Parathyroid adenoma (tissue), 2 donors: Measurements from ENCODE around the gene DOK5.

Experiments
- H2AFZ ChIP-seq: fragments of 300-600 bp; sonication (generic); one replicate; pipeline ENCODE4 v1.7.0; 2017; ENCODE audit warnings: antibody characterized with exemption, mild to moderate bottlenecking
- H3K27ac ChIP-seq: fragments of 300-600 bp; sonication (generic); one replicate; pipeline ENCODE4 v1.7.0; 2017
- H3K27me3 ChIP-seq: fragments of 300-600 bp; sonication (generic); one replicate; pipeline ENCODE4 v1.7.0; 2017; ENCODE audit warnings: low read length; ENCODE audit not compliant: control insufficient read depth, insufficient read depth
- H3K36me3 ChIP-seq: fragments of 300-600 bp; sonication (generic); one replicate; pipeline ENCODE4 v1.7.0; 2017; ENCODE audit warnings: low read length; ENCODE audit not compliant: control insufficient read depth, insufficient read depth
- H3K4me1 ChIP-seq: fragments of 300-600 bp; sonication (generic); one replicate; pipeline ENCODE4 v1.7.0; 2017; ENCODE audit warnings: control low read depth
- H3K4me2 ChIP-seq: fragments of 300-600 bp; sonication (generic); one replicate; pipeline ENCODE4 v1.7.0; 2017; ENCODE audit warnings: low read length
- H3K4me3 ChIP-seq: fragments of 300-600 bp; sonication (generic); one replicate; pipeline ENCODE4 v1.7.0; 2017; ENCODE audit warnings: low read depth, low read length
- H3K79me2 ChIP-seq: fragments of 300-600 bp; sonication (generic); one replicate; pipeline ENCODE4 v1.7.0; 2017; ENCODE audit warnings: control low read depth
- H3K9ac ChIP-seq: fragments of 300-600 bp; sonication (generic); one replicate; pipeline ENCODE4 v1.7.0; 2017; ENCODE audit warnings: mild to moderate bottlenecking
- H3K9me3 ChIP-seq: fragments of 300-600 bp; sonication (generic); one replicate; pipeline ENCODE4 v1.7.0; 2017; ENCODE audit warnings: low read length; ENCODE audit not compliant: control insufficient read depth
- TF ChIP-seq, protein P1 (sequence below): fragments of 300-600 bp; sonication (generic); IDR thresholded peaks from one replicate; pipeline ENCODE4 v1.7.0; 2017; ENCODE audit warnings: antibody characterized with exemption, mild to moderate bottlenecking
- donor health status: primary hyperparathyroidism.

Gene DOK5

DNA sequence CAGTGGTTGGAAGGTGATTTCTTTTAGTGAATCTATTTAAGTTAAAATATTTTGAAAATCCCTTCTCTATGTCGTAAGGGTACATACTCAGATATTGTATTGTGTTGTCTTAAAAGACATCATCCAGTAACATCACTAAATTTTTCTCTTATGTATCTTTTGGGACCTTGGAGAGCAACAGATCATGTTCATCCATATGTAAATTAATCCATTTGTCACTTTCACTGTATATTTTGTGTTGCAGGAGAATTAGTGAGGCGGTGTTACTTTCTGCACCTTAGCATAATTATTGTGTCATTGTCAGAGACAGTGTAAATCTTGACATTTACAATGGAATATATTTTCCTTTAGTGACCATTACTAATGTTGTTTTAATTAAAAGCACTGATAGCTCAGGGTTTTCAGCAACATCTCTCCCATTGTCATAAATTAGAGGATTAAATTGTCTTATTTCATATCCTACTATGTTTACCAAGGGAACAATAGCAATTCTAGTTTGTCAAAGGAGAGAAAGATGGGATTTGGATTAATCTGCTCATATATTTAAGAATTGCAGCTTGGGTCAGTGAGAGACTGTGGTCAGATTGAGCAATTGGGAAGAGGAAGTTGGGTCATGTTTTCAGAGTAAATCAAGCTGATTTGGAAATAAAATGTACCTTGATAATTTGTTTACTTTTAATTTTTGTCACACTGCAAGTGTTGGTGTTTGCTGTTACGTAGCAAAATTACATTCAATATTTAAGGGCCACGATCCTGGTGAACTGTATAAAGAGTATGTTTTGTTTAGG lies 22.7 kb downstream of the DOK5 start:
- Histone ChIP-seq H3K9ac (no peak overlapping the region), H2AFZ (no peak overlapping the region), H3K79me2 (no peaks in the 10 kb centered on the region), H3K36me3 (no peaks in the 10 kb centered on the region), H3K27me3 (no peaks in the 10 kb centered on the region), H3K4me2 (no peak overlapping the region), H3K4me3 (no peak overlapping the region), H3K27ac (no peak overlapping the region), H3K4me1 (no peaks in the 10 kb centered on the region), H3K9me3 (no peaks in the 10 kb centered on the region)
- TF ChIP-seq, protein P1, sequence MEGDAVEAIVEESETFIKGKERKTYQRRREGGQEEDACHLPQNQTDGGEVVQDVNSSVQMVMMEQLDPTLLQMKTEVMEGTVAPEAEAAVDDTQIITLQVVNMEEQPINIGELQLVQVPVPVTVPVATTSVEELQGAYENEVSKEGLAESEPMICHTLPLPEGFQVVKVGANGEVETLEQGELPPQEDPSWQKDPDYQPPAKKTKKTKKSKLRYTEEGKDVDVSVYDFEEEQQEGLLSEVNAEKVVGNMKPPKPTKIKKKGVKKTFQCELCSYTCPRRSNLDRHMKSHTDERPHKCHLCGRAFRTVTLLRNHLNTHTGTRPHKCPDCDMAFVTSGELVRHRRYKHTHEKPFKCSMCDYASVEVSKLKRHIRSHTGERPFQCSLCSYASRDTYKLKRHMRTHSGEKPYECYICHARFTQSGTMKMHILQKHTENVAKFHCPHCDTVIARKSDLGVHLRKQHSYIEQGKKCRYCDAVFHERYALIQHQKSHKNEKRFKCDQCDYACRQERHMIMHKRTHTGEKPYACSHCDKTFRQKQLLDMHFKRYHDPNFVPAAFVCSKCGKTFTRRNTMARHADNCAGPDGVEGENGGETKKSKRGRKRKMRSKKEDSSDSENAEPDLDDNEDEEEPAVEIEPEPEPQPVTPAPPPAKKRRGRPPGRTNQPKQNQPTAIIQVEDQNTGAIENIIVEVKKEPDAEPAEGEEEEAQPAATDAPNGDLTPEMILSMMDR = no peak

DNA sequence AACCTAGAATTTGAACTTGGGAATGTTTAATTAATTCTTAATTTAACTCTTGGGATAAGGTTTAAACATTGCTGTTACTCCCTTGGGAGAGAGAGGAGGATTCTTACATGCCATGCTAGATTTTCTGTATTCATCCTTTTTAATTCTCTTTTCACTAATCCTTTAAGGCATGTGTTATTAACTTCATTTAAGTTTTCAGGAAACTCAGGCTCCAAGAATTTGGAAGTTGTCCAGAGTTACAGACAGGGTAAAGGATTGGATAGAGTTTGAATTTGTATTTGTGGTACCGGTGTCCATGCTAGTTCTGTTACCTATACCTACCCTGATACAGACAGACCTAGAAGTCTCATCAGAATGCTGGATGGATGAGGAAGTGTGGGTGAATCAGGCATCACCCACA lies 23.7 kb downstream of the DOK5 start:
- Histone ChIP-seq H3K4me1 (no peaks in the 10 kb centered on the region), H3K79me2 (no peaks in the 10 kb centered on the region), H2AFZ (no peak overlapping the region), H3K4me3 (no peak overlapping the region), H3K9me3 (no peaks in the 10 kb centered on the region), H3K4me2 (no peak overlapping the region), H3K9ac (no peak overlapping the region), H3K27me3 (no peaks in the 10 kb centered on the region), H3K27ac (no peak overlapping the region), H3K36me3 (no peaks in the 10 kb centered on the region)
- TF ChIP-seq, protein P1 = no peak

DNA sequence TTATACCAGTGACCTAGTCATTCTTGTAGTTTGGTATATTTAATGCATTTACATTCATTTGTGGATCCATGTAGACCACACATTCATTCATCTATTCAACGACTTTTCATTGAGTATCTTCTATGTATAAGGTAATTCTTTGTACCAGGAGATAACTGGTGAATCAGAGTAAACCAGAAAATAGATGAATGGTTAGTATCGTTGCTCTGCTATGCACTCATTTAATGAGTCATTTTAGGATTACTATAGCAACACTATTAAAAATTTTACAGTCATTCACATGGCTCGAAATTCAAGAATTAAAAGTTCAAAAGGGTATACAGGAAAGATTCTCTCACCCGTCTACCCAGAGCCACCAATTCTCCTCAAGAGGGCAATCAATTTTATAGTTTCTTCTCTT lies 26.8 kb downstream of the DOK5 start:
- no peaks in the 10 kb centered on the region for H3K4me1 ChIP-seq
- H3K36me3 ChIP-seq = no peaks in the 10 kb centered on the region
- H2AFZ ChIP-seq = no peak overlapping the region
- H3K9me3 ChIP-seq = no peaks in the 10 kb centered on the region
- no peak overlapping the region for H3K27ac ChIP-seq
- H3K4me3 ChIP-seq = no peak overlapping the region
- no peak overlapping the region for H3K9ac ChIP-seq
- TF ChIP-seq, protein P1 = no peak
- H3K79me2 ChIP-seq = no peaks in the 10 kb centered on the region
- no peak overlapping the region for H3K4me2 ChIP-seq
- H3K27me3 ChIP-seq = no peaks in the 10 kb centered on the region

DNA sequence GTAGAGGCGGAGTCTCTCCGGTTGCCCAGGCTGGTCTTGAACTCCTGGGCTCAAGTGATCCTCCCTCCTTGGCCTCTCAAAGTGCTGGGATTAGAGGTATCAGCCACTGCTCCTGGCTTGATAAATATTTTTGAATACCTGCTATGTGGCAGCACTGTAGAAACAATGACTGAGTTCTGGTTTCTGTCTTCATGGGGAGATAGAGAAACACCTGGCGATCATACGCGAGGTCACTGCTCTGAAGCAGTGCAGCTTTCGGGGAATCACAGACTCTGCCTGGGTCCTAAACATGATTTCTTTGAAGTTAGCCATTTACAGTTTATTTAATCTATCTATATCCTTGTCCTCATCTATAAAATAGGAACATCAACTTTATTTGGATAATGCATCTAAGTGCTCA lies 31.2 kb downstream of the DOK5 start:
- Histone ChIP-seq H3K36me3 (no peaks in the 10 kb centered on the region), H3K79me2 (no peaks in the 10 kb centered on the region), H3K9me3 (no peaks in the 10 kb centered on the region), H3K4me1 (no peaks in the 10 kb centered on the region), H3K27ac (no peak overlapping the region), H3K4me2 (no peak overlapping the region), H3K4me3 (no peak overlapping the region), H3K27me3 (no peaks in the 10 kb centered on the region), H3K9ac (no peak overlapping the region), H2AFZ (no peak overlapping the region)
- TF ChIP-seq, protein P1 = no peak

DNA sequence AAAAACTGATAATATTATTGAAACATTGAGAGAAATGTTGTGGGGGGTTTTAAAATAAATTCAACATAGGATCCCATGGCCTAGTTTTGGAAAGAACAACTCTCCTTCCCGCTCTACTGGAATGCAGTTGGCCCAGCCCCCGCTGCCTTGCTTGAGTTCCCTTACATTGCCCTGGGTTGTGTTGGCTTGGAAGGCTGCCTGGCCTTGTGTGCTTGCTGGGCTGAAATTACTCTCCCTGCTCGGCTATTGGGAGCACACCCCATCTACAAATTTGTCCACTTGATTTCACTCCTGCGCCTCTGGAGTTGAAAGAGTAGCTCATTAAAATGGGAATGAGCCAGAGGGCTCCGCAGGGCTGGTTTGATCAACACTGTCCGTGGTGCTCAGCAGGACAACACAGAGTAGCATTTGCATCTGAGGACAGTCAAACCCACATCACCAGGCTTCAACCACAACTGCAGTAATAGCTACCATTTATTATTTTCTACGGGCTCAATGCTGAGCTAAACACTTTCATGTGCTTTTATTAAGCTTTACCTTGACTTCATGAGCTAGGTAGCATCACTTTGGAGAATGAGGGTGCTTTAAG lies 35.2 kb downstream of the DOK5 start:
- no peak overlapping the region for H3K4me2 ChIP-seq
- no peaks in the 10 kb centered on the region for H3K79me2 ChIP-seq
- no peak overlapping the region for H3K27ac ChIP-seq
- no peak overlapping the region for H2AFZ ChIP-seq
- no peaks in the 10 kb centered on the region for H3K36me3 ChIP-seq
- no peaks in the 10 kb centered on the region for H3K4me1 ChIP-seq
- H3K9ac ChIP-seq = no peak overlapping the region
- H3K27me3 ChIP-seq = no peaks in the 10 kb centered on the region
- TF ChIP-seq, protein P1 = no peak
- H3K9me3 ChIP-seq = peaks cover 3% of the 10 kb centered on the region
- H3K4me3 ChIP-seq = no peak overlapping the region
